GM12878 (cell line): ENCODE data around the gene DPH7. TPM values are rescaled to one million over a fixed set of nuclear protein-coding genes. Genes with fewer than 3 reads are reported as not detected.

ENCODE experiments used
- BHLHE40 ChIP-seq, 2 experiments: fragments of 450-650 bp in 1 of 2; IDR thresholded peaks; 2 replicates each; pipeline ENCODE4 v1.6.1; 2011 to 2017; ENCODE audit warnings: low read depth in 2 of 2, borderline replicate concordance in 1 of 2, improper control_type of control experiment in 1 of 2, low read length in 1 of 2, mild to moderate bottlenecking in 1 of 2
- DPF2 ChIP-seq: fragments of 450-650 bp; IDR thresholded peaks from 2 replicates; pipeline ENCODE4 v1.6.1; 2017; ENCODE audit warnings: mild to moderate bottlenecking
- EGR1 ChIP-seq, 2 experiments: IDR thresholded peaks; 1 replicate in 1 of 2; 2 replicates in 1 of 2; pipeline ENCODE4 v1.6.1; 2011 to 2012; ENCODE audit warnings: low read depth in 2 of 2, low read length in 2 of 2, borderline replicate concordance in 1 of 2, mild to moderate bottlenecking in 1 of 2, moderate library complexity in 1 of 2
- LARP7 ChIP-seq: fragments of 450-650 bp; IDR thresholded peaks from 2 replicates; pipeline ENCODE4 v1.6.1; 2017; ENCODE audit warnings: mild to moderate bottlenecking
- MEF2A ChIP-seq: IDR thresholded peaks from 2 replicates; pipeline ENCODE4 v1.6.1; 2011; ENCODE audit warnings: low read depth, mild to moderate bottlenecking, low read length, moderate library complexity; ENCODE audit not compliant: insufficient read depth
- MXI1 ChIP-seq: fragments of 150-350 bp; IDR thresholded peaks from 2 replicates; pipeline ENCODE4 v1.6.1; 2011; ENCODE audit warnings: low read depth, mild to moderate bottlenecking, inconsistent platforms, low read length, improper control_type of control experiment
- POLR2A ChIP-seq: IDR thresholded peaks from 2 replicates; pipeline ENCODE4 v1.6.1; 2011; ENCODE audit warnings: low read depth, mild to moderate bottlenecking, low read length
- RELA ChIP-seq: fragments of 450-650 bp; IDR thresholded peaks from 2 replicates; pipeline ENCODE4 v1.8.0; 2014; ENCODE audit warnings: borderline replicate concordance; ENCODE audit not compliant: partially characterized antibody
- SIN3A ChIP-seq: IDR thresholded peaks from 2 replicates; pipeline ENCODE4 v1.6.1; 2012; ENCODE audit warnings: low read depth, low read length, improper control_type of control experiment
- SMARCA5 ChIP-seq: fragments of 450-650 bp; IDR thresholded peaks from 2 replicates; pipeline ENCODE4 v1.6.1; 2017; ENCODE audit warnings: mild to moderate bottlenecking
- TCF12 ChIP-seq: IDR thresholded peaks from 2 replicates; pipeline ENCODE4 v1.6.1; 2011; ENCODE audit warnings: low read depth, mild to moderate bottlenecking, low read length
- polyA plus RNA-seq, 11 experiments: library from polyadenylated mRNA; depleted of rRNA in 4 of 11; unstranded in 6 of 11; stranded (reverse) in 5 of 11; fragments of >200 nt; fragmentation: Nextera tagmentation in 4 of 11; fragmentation: Illumina TruSeq in 1 of 11; extraction: Ambion mirVana in 4 of 11; extraction: Trizol in 1 of 11; gene quantifications; 1 replicate in 1 of 11; 2 replicates in 10 of 11; pipeline versions ENCODE4 v1.2.1 to v1.2.3, GENCODE V29; 2011 to 2016; ENCODE audit warnings: inconsistent platforms in 2 of 11, missing spikeins in 2 of 11, low read depth in 1 of 11
- total RNA-seq, 4 experiments: library from RNA; depleted of rRNA in 3 of 4; stranded (reverse); fragments of >200 nt in 3 of 4; fragmentation: Illumina TruSeq in 1 of 4; extraction: Trizol in 1 of 4; gene quantifications; 2 replicates each; pipeline versions ENCODE4 v1.2.1 to v1.2.3, GENCODE V29; 2013 to 2021
- TF ChIP-seq, protein P1 (sequence below): fragments of 450-650 bp; IDR thresholded peaks from 2 replicates; pipeline ENCODE4 v1.6.1; 2018; ENCODE audit warnings: mild to moderate bottlenecking, low read depth, moderate library complexity; ENCODE audit not compliant: partially characterized antibody
- TF ChIP-seq, protein P2 (sequence below): fragments of 450-650 bp; conservative IDR thresholded peaks from 2 replicates; pipeline ENCODE4 v1.6.1; 2017; ENCODE audit warnings: mild to moderate bottlenecking, moderate library complexity
- TF ChIP-seq, protein P3 (sequence below): fragments of 450-650 bp; IDR thresholded peaks from 2 replicates; pipeline ENCODE4 v1.6.1; 2017; ENCODE audit warnings: mild to moderate bottlenecking, low read depth, inconsistent platforms; ENCODE audit not compliant: poor library complexity, severe bottlenecking

The DPH7 gene
- total and polyA plus RNA-seq, 10 of the 15 experiments (the other 5 are each of a cell fraction or from before 2014, with no cell fraction given), result 8.7 to 40.0 (median 28.1) TPM

GRCh38 chr9:137590469-137591383, 12.0 kb upstream of the DPH7 start, which contains the start of gene ZMYND19 (continued):
- TF ChIP-seq, protein P1, sequence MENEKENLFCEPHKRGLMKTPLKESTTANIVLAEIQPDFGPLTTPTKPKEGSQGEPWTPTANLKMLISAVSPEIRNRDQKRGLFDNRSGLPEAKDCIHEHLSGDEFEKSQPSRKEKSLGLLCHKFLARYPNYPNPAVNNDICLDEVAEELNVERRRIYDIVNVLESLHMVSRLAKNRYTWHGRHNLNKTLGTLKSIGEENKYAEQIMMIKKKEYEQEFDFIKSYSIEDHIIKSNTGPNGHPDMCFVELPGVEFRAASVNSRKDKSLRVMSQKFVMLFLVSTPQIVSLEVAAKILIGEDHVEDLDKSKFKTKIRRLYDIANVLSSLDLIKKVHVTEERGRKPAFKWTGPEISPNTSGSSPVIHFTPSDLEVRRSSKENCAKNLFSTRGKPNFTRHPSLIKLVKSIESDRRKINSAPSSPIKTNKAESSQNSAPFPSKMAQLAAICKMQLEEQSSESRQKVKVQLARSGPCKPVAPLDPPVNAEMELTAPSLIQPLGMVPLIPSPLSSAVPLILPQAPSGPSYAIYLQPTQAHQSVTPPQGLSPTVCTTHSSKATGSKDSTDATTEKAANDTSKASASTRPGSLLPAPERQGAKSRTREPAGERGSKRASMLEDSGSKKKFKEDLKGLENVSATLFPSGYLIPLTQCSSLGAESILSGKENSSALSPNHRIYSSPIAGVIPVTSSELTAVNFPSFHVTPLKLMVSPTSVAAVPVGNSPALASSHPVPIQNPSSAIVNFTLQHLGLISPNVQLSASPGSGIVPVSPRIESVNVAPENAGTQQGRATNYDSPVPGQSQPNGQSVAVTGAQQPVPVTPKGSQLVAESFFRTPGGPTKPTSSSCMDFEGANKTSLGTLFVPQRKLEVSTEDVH, result peak; percentile 91
- 0 out of 2 replicates have a peak, but pooled peaks have one; percentile 18 for TF ChIP-seq TCF12
- TF ChIP-seq SIN3A, result peak; percentile 70; the same call in 1 of the 2 replicates
- TF ChIP-seq DPF2, result peak; percentile 50; the same call in 1 of the 2 replicates
- peak; percentile 11 for TF ChIP-seq RELA
- TF ChIP-seq MEF2A, result no peak
- 0 out of 4 replicates have a peak, but pooled peaks of 1 of the 2 experiments have one; percentile 25 for TF ChIP-seq BHLHE40 (IDR thresholded peaks at IDR 0.05; ENCODE audit: borderline replicate concordance in 1 of 2, low read depth in 2 of 2, low read length in 1 of 2)
- TF ChIP-seq MXI1, result peak; percentile 44; the same call in 1 of the 2 replicates
- TF ChIP-seq SMARCA5, result no peak
- peak; percentile 60 for TF ChIP-seq LARP7
- TF ChIP-seq, protein P2, sequence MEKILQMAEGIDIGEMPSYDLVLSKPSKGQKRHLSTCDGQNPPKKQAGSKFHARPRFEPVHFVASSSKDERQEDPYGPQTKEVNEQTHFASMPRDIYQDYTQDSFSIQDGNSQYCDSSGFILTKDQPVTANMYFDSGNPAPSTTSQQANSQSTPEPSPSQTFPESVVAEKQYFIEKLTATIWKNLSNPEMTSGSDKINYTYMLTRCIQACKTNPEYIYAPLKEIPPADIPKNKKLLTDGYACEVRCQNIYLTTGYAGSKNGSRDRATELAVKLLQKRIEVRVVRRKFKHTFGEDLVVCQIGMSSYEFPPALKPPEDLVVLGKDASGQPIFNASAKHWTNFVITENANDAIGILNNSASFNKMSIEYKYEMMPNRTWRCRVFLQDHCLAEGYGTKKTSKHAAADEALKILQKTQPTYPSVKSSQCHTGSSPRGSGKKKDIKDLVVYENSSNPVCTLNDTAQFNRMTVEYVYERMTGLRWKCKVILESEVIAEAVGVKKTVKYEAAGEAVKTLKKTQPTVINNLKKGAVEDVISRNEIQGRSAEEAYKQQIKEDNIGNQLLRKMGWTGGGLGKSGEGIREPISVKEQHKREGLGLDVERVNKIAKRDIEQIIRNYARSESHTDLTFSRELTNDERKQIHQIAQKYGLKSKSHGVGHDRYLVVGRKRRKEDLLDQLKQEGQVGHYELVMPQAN, result peak; percentile 91
- TF ChIP-seq POLR2A, result peak; percentile 74
- TF ChIP-seq, protein P3, sequence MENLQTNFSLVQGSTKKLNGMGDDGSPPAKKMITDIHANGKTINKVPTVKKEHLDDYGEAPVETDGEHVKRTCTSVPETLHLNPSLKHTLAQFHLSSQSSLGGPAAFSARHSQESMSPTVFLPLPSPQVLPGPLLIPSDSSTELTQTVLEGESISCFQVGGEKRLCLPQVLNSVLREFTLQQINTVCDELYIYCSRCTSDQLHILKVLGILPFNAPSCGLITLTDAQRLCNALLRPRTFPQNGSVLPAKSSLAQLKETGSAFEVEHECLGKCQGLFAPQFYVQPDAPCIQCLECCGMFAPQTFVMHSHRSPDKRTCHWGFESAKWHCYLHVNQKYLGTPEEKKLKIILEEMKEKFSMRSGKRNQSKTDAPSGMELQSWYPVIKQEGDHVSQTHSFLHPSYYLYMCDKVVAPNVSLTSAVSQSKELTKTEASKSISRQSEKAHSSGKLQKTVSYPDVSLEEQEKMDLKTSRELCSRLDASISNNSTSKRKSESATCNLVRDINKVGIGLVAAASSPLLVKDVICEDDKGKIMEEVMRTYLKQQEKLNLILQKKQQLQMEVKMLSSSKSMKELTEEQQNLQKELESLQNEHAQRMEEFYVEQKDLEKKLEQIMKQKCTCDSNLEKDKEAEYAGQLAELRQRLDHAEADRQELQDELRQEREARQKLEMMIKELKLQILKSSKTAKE, result no peak
- TF ChIP-seq EGR1 (IDR thresholded peaks at IDR 0.05; ENCODE audit: borderline replicate concordance in 1 of 2, low read depth in 2 of 2, low read length in 2 of 2), result peak in 1 of 2 experiments; percentile 43; a peak in 1 of 3 replicates
